ENCODE measurements around the gene ZBTB16. TPM values are rescaled to one million over a fixed set of nuclear protein-coding genes. Genes with fewer than 3 reads are reported as not detected.

Gene ZBTB16
- polyA plus RNA-seq, 1 donor from 2014 or later: 9.7 TPM

Other genes starting within 250 kb of the ZBTB16 start
- 79.2 TPM for gene USP28, start 184.1 kb upstream of the ZBTB16 start, polyA plus RNA-seq
- gene HTR3B, start 154.9 kb upstream of the ZBTB16 start, polyA plus RNA-seq: not detected
- 11.3 TPM for gene HTR3A, start 84.6 kb upstream of the ZBTB16 start, polyA plus RNA-seq
- gene NNMT, start 236.7 kb downstream of the ZBTB16 start, polyA plus RNA-seq: not detected

Measured in IgD-negative memory B cell (primary cell).